Measurements from ENCODE around the gene TAS2R60.
"Not testable (repeated sequence)": the region's sequence is repeated elsewhere in the genome, so short reads cannot be mapped to it uniquely, and the experiment has no call there.

The TAS2R60 gene

GRCh38 chr7:143411976-143412708, 31.1 kb upstream of the TAS2R60 start:
- no peak for DNase-seq (ENCODE audit: low read depth in 2 of 2)

GRCh38 chr7:143413123-143413522, 30.1 kb upstream of the TAS2R60 start:
- DNase-seq (ENCODE audit: low read depth in 2 of 2), result no peak

- not testable (repeated sequence) for DNase-seq (ENCODE audit: low read depth in 2 of 2)
Measured at GRCh38 chr7:143415209-143415608, 28.0 kb upstream of the TAS2R60 start.

GRCh38 chr7:143415742-143416397, 27.4 kb upstream of the TAS2R60 start:
- no peak for DNase-seq (ENCODE audit: low read depth in 2 of 2)

GRCh38 chr7:143416565-143417149, 26.6 kb upstream of the TAS2R60 start:
- no peak for DNase-seq (ENCODE audit: low read depth in 2 of 2)

- no peak for DNase-seq (ENCODE audit: low read depth in 2 of 2)
Measured at GRCh38 chr7:143417734-143418383, 25.4 kb upstream of the TAS2R60 start.

GRCh38 chr7:143418681-143419458, 24.4 kb upstream of the TAS2R60 start:
- no peak for DNase-seq (ENCODE audit: low read depth in 2 of 2)

GRCh38 chr7:143419880-143420279, 23.4 kb upstream of the TAS2R60 start:
- DNase-seq (ENCODE audit: low read depth in 2 of 2), result no peak

- DNase-seq (ENCODE audit: low read depth in 2 of 2), result not testable (repeated sequence)
Measured at GRCh38 chr7:143420624-143421023, 22.6 kb upstream of the TAS2R60 start.

GRCh38 chr7:143422033-143422432, 21.2 kb upstream of the TAS2R60 start:
- DNase-seq (ENCODE audit: low read depth in 2 of 2), result no peak

- DNase-seq (ENCODE audit: low read depth in 2 of 2), result not testable (repeated sequence)
Measured at GRCh38 chr7:143424476-143424875, 18.8 kb upstream of the TAS2R60 start.

GRCh38 chr7:143426479-143427142, 16.6 kb upstream of the TAS2R60 start:
- DNase-seq (ENCODE audit: low read depth in 2 of 2), result no peak

GRCh38 chr7:143429770-143430698, 13.2 kb upstream of the TAS2R60 start:
- no peak for DNase-seq (ENCODE audit: low read depth in 2 of 2)

GRCh38 chr7:143431109-143431508, 12.1 kb upstream of the TAS2R60 start:
- no peak for DNase-seq (ENCODE audit: low read depth in 2 of 2)

GRCh38 chr7:143433759-143434158, 9.5 kb upstream of the TAS2R60 start:
- no peak for DNase-seq (ENCODE audit: low read depth in 2 of 2)

- DNase-seq (ENCODE audit: low read depth in 2 of 2), result no peak
Measured at GRCh38 chr7:143434660-143435059, 8.6 kb upstream of the TAS2R60 start.

- no peak for DNase-seq (ENCODE audit: low read depth in 2 of 2)
Measured at GRCh38 chr7:143435266-143435665, 8.0 kb upstream of the TAS2R60 start.

- DNase-seq (ENCODE audit: low read depth in 2 of 2), result no peak
Measured at GRCh38 chr7:143436325-143436946, 6.8 kb upstream of the TAS2R60 start.

GRCh38 chr7:143437578-143437977, 5.7 kb upstream of the TAS2R60 start:
- DNase-seq (ENCODE audit: low read depth in 2 of 2), result no peak

GRCh38 chr7:143439866-143440265, 3.4 kb upstream of the TAS2R60 start:
- DNase-seq (ENCODE audit: low read depth in 2 of 2), result no peak

Measured in stimulated activated CD8-positive, alpha-beta memory T cell treated with anti-CD3 and anti-CD28 coated beads, Interleukin-7, amount 100 ng/mL, for 4 hours (primary cell).